SU-DHL-6 (cell line): ENCODE measurements around the gene PGAM2.

Experiments
- H2AFZ ChIP-seq: fragments of 200-600 bp; sonication (generic); 2 replicates; pipeline ENCODE4 v1.6.1; 2014; ENCODE audit warnings: low read depth, mild to moderate bottlenecking, moderate library complexity, mixed read lengths, antibody characterized with exemption, low read length; ENCODE audit not compliant: severe bottlenecking
- H3F3A ChIP-seq: fragments of 200-600 bp; shearing (Covaris generic); 2 replicates; pipeline ENCODE4 v1.6.0; 2016; ENCODE audit warnings: antibody characterized with exemption, mild to moderate bottlenecking; ENCODE audit not compliant: insufficient read depth
- H3K27ac ChIP-seq: fragments of 200-600 bp; sonication (generic); 2 replicates; pipeline ENCODE4 v1.5.1; 2016; ENCODE audit warnings: low read depth, mild to moderate bottlenecking, low read length, moderate library complexity, mixed read lengths
- H3K27me3 ChIP-seq: fragments of 200-600 bp; sonication (generic), shearing (Covaris generic); 2 replicates; pipeline ENCODE4 v1.6.0; 2014; ENCODE audit warnings: mild to moderate bottlenecking, low read length
- H3K36me3 ChIP-seq: fragments of 200-600 bp; sonication (generic); 2 replicates; pipeline ENCODE4 v1.6.1; 2014; ENCODE audit warnings: mild to moderate bottlenecking, low read length, mixed read lengths
- H3K4me2 ChIP-seq: fragments of 300-600, 200-600 bp; shearing (Covaris generic), sonication (generic); 2 replicates; pipeline ENCODE4 v1.6.0; 2014; ENCODE audit warnings: low read length, low read depth, mild to moderate bottlenecking; ENCODE audit not compliant: poor library complexity, severe bottlenecking
- H3K4me3 ChIP-seq: fragments of 200-600 bp; sonication (generic); 2 replicates; pipeline ENCODE4 v1.5.1; 2014; ENCODE audit warnings: antibody characterized with exemption, low read length, mild to moderate bottlenecking, mixed read lengths; ENCODE audit not compliant: insufficient read depth, poor library complexity, severe bottlenecking
- H3K79me2 ChIP-seq: fragments of 200-600 bp; sonication (generic); 2 replicates; pipeline ENCODE4 v1.6.1; 2014; ENCODE audit warnings: mild to moderate bottlenecking, low read length, moderate library complexity; ENCODE audit not compliant: insufficient read depth
- H3K9ac ChIP-seq: fragments of 200-600 bp; sonication (generic); 2 replicates; pipeline ENCODE4 v1.7.0; 2014; ENCODE audit warnings: mild to moderate bottlenecking, low read length
- H3K9me2 ChIP-seq: fragments of 200-600 bp; sonication (generic); replicated peaks from 2 replicates; pipeline ENCODE4 v1.6.1; 2014; ENCODE audit warnings: low read length; ENCODE audit not compliant: insufficient read depth
- H3K9me3 ChIP-seq: fragments of 200-600 bp; sonication (generic); 2 replicates; pipeline ENCODE4 v1.6.1; 2014; ENCODE audit warnings: low read length, mixed read lengths; ENCODE audit not compliant: insufficient read depth
- H4K20me1 ChIP-seq: fragments of 200-600 bp; sonication (generic); 2 replicates; pipeline ENCODE4 v1.6.1; 2014; ENCODE audit warnings: low read depth, mild to moderate bottlenecking, antibody characterized with exemption, low read length, moderate library complexity, mixed read lengths
- EZH2phosphoT487 ChIP-seq: fragments of 200-600 bp; sonication (generic), shearing (Covaris generic); conservative IDR thresholded peaks from 2 replicates; pipeline ENCODE4 v1.6.1; 2018; ENCODE audit warnings: mild to moderate bottlenecking, antibody characterized with exemption, low read length, moderate library complexity, mixed read lengths
- TF ChIP-seq, protein P1 (sequence below): fragments of 200-600 bp; sonication (generic); IDR thresholded peaks from one replicate; pipeline ENCODE4 v1.5.1; 2017; ENCODE audit warnings: antibody characterized with exemption, mild to moderate bottlenecking, low read length, moderate library complexity; ENCODE audit not compliant: insufficient read depth, poor library complexity, severe bottlenecking

The PGAM2 gene

DNA sequence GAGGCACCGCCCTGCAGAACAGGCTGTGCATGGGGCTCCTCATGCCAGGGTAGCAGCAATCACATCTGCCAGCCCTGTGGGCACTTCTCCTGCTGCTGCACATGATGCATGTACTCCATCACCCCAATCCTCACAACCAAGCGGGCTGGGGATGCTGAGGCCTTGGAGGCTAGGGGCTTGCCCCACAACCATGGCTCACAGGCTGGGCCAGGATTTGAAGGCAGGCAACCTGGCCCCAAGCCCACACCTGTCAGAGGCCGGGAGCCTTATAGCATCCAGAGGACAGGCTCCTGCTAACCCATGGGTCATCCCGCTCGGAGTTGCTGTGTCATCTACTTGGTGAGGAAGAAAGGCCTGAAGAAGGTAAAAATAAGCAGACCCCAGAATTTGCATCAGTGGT lies 14.8 kb upstream of the PGAM2 start:
- H3K4me2 ChIP-seq: no peak overlapping the region
- H3K27me3 ChIP-seq: no peaks in the 10 kb centered on the region
- H4K20me1 ChIP-seq: no peaks in the 10 kb centered on the region
- no peak overlapping the region for H2AFZ ChIP-seq
- H3K79me2 ChIP-seq: peaks cover 9% of the 10 kb centered on the region; the same call in 1 of the 2 replicates
- H3F3A ChIP-seq: peaks cover 14% of the 10 kb centered on the region
- H3K27ac ChIP-seq: no peak overlapping the region
- no peak overlapping the region for H3K9ac ChIP-seq
- no peaks in the 10 kb centered on the region for H3K9me2 ChIP-seq
- no peak overlapping the region for H3K4me3 ChIP-seq
- H3K36me3 ChIP-seq: no peaks in the 10 kb centered on the region
- H3K9me3 ChIP-seq: no peaks in the 10 kb centered on the region
- no peak for TF ChIP-seq EZH2phosphoT487
- TF ChIP-seq, protein P1, sequence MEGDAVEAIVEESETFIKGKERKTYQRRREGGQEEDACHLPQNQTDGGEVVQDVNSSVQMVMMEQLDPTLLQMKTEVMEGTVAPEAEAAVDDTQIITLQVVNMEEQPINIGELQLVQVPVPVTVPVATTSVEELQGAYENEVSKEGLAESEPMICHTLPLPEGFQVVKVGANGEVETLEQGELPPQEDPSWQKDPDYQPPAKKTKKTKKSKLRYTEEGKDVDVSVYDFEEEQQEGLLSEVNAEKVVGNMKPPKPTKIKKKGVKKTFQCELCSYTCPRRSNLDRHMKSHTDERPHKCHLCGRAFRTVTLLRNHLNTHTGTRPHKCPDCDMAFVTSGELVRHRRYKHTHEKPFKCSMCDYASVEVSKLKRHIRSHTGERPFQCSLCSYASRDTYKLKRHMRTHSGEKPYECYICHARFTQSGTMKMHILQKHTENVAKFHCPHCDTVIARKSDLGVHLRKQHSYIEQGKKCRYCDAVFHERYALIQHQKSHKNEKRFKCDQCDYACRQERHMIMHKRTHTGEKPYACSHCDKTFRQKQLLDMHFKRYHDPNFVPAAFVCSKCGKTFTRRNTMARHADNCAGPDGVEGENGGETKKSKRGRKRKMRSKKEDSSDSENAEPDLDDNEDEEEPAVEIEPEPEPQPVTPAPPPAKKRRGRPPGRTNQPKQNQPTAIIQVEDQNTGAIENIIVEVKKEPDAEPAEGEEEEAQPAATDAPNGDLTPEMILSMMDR: no peak

DNA sequence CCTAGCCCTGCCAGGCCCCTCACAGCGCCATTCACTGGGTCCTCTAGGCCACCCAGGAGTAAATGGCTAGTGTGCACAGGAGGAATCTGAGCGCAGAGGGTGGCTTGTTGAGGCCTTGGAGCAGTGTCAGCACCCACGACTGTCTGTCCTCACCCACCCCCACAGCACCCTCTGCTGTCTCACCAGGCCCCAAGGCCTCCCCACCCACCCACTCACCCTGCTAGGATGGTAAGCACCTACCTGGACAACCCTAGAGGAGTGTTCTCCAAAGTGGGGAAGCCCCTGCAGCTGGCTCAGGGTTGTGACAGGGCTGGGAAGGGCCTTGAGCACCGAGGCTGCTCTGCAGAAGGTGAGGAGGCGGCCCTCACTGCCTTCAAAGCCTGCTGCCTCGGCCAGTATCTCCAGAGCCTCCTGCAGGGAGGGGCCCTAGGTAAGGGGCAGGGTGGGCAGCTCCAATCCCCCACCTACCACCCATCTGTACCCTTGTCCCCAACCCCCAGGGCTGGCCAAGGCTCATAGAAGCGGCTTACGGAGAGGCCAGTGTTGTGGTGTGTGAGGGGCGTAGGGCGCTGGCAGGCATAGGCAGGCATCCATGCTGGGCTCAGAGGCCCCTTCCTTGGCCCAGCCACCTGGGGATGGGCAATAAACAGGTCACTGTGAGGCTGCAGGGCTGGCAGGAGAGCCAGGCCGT lies 14.1 kb upstream of the PGAM2 start:
- Histone ChIP-seq H3F3A (peaks cover 14% of the 10 kb centered on the region), H2AFZ (no peak overlapping the region), H3K36me3 (no peaks in the 10 kb centered on the region), H3K4me2 (no peak overlapping the region), H3K9me3 (no peaks in the 10 kb centered on the region), H3K9ac (no peak overlapping the region), H3K27me3 (no peaks in the 10 kb centered on the region), H3K27ac (no peak overlapping the region), H4K20me1 (no peaks in the 10 kb centered on the region), H3K79me2 (peaks cover 9% of the 10 kb centered on the region; the same call in 1 of the 2 replicates), H3K9me2 (no peaks in the 10 kb centered on the region), H3K4me3 (no peak overlapping the region)
- TF ChIP-seq, protein P1: no peak
- TF ChIP-seq EZH2phosphoT487: no peak

DNA sequence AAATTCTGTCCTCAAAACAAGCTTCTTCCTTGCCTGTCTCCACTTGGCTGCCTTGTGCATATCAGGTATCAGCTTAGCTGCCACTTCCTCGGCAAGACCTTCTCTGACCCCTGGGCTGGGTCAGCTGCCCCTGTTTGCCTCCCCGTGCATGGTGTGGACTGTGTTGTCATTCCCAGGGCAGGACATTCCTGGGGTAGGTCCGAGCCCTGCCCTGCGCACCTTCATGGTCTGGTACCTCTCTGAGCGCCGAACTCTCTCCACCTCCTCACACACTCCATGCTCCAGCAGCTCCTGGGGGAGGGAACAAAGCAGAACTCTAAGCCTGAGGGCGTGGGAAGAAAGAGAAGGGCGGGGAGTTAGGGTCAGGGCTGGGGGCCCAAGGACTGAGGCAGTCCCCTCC lies 13.2 kb upstream of the PGAM2 start:
- Histone ChIP-seq H3K9me3 (no peaks in the 10 kb centered on the region), H2AFZ (no peak overlapping the region), H3F3A (peaks cover 13% of the 10 kb centered on the region), H3K9ac (no peak overlapping the region), H3K36me3 (no peaks in the 10 kb centered on the region), H3K4me3 (no peak overlapping the region), H3K4me2 (no peak overlapping the region), H3K79me2 (peaks cover 9% of the 10 kb centered on the region; the same call in 1 of the 2 replicates), H4K20me1 (no peaks in the 10 kb centered on the region), H3K9me2 (no peaks in the 10 kb centered on the region), H3K27me3 (no peaks in the 10 kb centered on the region), H3K27ac (no peak overlapping the region)
- no peak for TF ChIP-seq EZH2phosphoT487
- TF ChIP-seq, protein P1: no peak
